IPS-18a (cell line): ENCODE measurements around the gene BGLAP.
"Not testable (repeated sequence)": the region's sequence is repeated elsewhere in the genome, so short reads cannot be mapped to it uniquely, and the experiment has no call there.

Experiments
- H3K27ac ChIP-seq: one replicate; pipeline ENCODE4 v1.5.1; 2013; ENCODE audit warnings: low read length
- H3K27me3 ChIP-seq: one replicate; pipeline ENCODE4 v1.6.1; 2013; ENCODE audit warnings: mild to moderate bottlenecking, low read length; ENCODE audit not compliant: control insufficient read depth, insufficient read depth
- H3K36me3 ChIP-seq: one replicate; pipeline ENCODE4 v1.6.1; 2013; ENCODE audit warnings: low read depth, low read length; ENCODE audit not compliant: control insufficient read depth
- H3K4me1 ChIP-seq: one replicate; pipeline ENCODE4 v1.6.1; 2013; ENCODE audit warnings: low read depth, low read length; ENCODE audit not compliant: control insufficient read depth
- H3K4me3 ChIP-seq: one replicate; pipeline ENCODE4 v1.5.1; 2013; ENCODE audit warnings: low read length
- H3K9ac ChIP-seq: one replicate; pipeline ENCODE4 v1.6.1; 2013; ENCODE audit warnings: mild to moderate bottlenecking, low read length, moderate library complexity
- H3K9me3 ChIP-seq: one replicate; pipeline ENCODE4 v1.6.1; 2013; ENCODE audit warnings: low read depth, low read length; ENCODE audit not compliant: control insufficient read depth

The BGLAP gene

DNA sequence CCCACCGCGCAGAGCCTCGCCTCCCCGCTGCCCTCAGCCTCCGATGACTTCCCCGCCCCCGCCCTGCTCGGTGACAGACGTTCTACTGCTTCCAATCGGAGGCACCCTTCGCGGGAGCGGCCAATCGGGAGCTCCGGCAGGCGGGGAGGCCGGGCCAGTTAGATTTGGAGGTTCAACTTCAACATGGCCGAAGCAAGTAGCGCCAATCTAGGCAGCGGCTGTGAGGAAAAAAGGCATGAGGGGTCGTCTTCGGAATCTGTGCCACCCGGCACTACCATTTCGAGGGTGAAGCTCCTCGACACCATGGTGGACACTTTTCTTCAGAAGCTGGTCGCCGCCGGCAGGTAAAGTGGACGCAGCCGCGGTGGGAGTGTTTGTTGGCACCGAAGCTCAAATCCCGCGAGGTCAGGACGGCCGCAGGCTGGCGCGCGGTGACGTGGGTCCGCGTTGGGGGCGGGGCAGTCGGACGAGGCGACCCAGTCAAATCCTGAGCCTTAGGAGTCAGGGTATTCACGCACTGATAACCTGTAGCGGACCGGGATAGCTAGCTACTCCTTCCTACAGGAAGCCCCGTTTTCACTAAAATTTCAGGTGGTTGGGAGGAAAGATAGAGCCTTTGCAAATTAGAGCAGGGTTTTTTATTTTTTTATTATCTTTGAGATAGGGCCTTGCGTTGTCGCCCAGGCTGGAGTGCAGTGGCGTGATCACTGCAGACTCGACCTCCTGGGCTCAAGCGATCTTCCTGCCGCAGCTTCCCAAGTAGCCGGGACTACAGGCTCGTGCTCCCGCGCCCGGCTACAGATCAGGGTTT, 28.9 kb upstream of the BGLAP start, which contains the start of gene PMF1:
PMF1 (plus strand) TSS at position 175 of the 811 bp plus-strand sequence; CDS start at position 184, 9 bp downstream.
- Histone ChIP-seq H3K4me3 (peak within 1 kb of the TSS; percentile 85), H3K36me3 (peaks cover 19% of the 10 kb centered on the region), H3K27me3 (no peaks in the 10 kb centered on the region), H3K9me3 (no peaks in the 10 kb centered on the region), H3K9ac (peak within 1 kb of the TSS; percentile 97), H3K27ac (peak within 1 kb of the TSS; percentile 97), H3K4me1 (peaks cover 7% of the 10 kb centered on the region)

- peaks cover 17% of the 10 kb centered on the region for H3K36me3 ChIP-seq
- peaks cover 7% of the 10 kb centered on the region for H3K4me1 ChIP-seq
- peak overlapping the region; percentile 97 for H3K9ac ChIP-seq
- peak overlapping the region; percentile 85 for H3K4me3 ChIP-seq
- no peaks in the 10 kb centered on the region for H3K9me3 ChIP-seq
- H3K27ac ChIP-seq = peak overlapping the region; percentile 97
- no peaks in the 10 kb centered on the region for H3K27me3 ChIP-seq
Measured at GRCh38 chr1:156213644-156213966, 28.4 kb upstream of the BGLAP start.

DNA sequence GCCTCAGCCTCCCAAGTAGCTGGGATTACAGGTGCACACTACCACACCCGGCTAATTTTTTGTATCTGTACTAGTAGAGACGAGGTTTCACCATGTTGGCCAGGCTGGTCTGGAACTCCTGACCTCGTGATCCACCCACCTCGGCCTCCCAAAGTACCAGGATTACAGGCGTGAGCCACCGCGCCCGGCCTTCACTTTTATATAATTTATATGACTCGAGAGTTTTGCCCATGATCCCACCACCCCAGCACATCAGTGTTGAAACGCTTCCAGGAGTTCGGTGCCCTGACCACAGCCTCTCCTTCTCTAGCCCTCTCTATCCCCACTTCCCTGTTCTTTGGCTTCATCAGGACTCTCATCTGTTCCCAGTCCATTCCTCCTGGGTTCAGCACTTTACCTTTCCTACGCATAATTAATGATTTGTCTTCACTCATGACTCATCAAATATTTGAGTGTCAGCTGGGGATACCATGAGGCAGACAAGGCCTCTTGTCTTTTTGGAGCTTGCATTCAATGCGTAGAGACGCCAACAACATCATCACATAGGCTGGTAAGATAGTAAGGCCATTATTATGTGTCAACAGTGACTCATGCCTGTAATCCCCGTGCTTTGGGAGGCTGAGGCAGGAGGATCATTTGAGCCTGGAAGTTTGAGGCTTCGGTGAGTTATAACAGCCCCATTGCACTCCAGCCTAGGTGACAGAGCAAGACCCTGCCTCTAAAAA, 27.8 kb upstream of the BGLAP start:
- H3K4me3 ChIP-seq = peak overlapping the region; percentile 85
- H3K9me3 ChIP-seq = no peaks in the 10 kb centered on the region

GRCh38 chr1:156216361-156217086, 25.5 kb upstream of the BGLAP start:
- not testable (repeated sequence) for H3K9me3 ChIP-seq, H3K9ac ChIP-seq, H3K4me1 ChIP-seq, H3K27ac ChIP-seq, H3K4me3 ChIP-seq, H3K27me3 ChIP-seq
- peaks cover 12% of the 10 kb centered on the region for H3K36me3 ChIP-seq

More for the DNA sequence above, 27.8 kb upstream of the BGLAP start:
- H3K27ac ChIP-seq = no peak overlapping the region
- peak overlapping the region; percentile 97 for H3K9ac ChIP-seq
- peaks cover 7% of the 10 kb centered on the region for H3K4me1 ChIP-seq
- H3K27me3 ChIP-seq = no peaks in the 10 kb centered on the region
- peaks cover 15% of the 10 kb centered on the region for H3K36me3 ChIP-seq

DNA sequence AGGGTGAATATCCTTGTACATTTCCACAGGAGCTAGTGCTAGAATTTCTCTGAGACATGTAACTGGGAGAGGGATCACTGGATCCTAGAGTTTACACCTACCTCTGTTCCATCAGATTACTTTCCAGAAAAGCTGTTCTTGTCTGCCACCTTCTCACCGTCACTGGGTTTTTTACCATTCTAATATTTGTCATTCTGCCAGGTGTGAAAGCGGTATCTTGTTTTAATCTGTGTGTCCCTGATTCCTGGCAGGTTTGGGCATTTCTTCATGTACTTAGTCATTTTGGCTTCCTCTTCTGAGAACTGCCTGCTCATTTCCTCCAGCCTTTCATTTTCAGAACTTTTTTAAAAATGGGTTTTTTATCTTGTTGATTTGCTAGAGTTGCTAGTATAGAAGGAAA, 24.1 kb upstream of the BGLAP start:
- Histone ChIP-seq H3K27ac (no peak overlapping the region), H3K27me3 (no peaks in the 10 kb centered on the region), H3K36me3 (peaks cover 22% of the 10 kb centered on the region), H3K4me3 (no peak overlapping the region), H3K9ac (no peak overlapping the region), H3K4me1 (no peaks in the 10 kb centered on the region), H3K9me3 (no peaks in the 10 kb centered on the region)

DNA sequence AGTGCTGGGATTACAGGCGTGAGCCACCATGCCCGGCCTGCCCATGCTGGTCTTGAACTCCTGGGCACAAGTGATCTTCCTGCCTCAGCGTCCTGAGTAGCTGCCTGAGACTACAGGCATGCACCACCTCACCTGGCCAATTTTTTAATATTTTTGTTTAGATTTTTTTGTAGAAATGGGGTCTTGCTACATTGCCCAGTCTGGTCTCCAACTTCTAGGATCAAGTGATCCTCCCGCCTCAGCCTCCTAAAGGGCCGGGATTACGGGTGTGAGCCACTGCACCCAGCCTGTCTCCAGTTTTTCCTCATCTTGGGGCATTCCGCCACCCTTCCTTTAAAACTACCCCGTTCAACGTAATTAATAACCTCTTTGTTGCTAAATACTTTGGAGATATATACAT, 21.8 kb upstream of the BGLAP start:
- no peak overlapping the region for H3K27ac ChIP-seq
- H3K27me3 ChIP-seq = no peaks in the 10 kb centered on the region
- no peak overlapping the region for H3K9ac ChIP-seq
- no peaks in the 10 kb centered on the region for H3K9me3 ChIP-seq
- no peak overlapping the region for H3K4me3 ChIP-seq
- H3K36me3 ChIP-seq = peaks cover 27% of the 10 kb centered on the region
- no peaks in the 10 kb centered on the region for H3K4me1 ChIP-seq

DNA sequence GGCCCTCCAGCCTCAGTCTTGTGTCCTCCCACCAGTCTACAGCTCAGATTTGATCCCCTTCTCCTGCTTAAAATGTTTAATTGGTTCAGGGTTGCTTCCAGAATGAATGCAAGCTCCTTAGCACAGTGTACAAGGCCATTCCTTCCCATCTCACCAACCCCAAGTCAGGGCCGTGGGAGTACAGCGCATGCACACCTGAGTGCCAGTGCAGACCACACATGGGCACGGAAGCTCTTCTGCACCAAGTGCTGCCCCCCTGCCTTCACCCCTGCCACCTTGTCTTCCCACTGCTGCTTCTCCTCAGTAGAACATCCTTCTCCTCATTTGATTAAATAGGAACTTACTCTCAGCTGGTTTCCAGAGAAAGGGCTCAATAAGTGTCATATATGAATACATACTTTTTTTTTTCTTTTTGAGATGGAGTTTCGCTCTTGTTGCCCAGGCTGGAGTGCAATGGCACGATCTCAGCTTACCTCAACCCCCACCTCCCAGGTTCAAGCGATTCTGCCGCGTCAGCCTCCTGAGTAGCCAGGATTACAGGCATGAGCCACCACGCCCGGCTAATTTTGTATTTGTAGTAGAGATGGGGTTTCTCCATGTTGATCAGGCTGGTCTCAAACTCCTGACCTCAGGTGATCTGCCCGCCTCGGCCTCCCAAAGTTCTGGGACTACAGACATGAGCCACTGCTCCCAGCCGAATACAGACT, 19.8 kb upstream of the BGLAP start:
- H3K27me3 ChIP-seq = no peaks in the 10 kb centered on the region
- H3K27ac ChIP-seq = no peak overlapping the region
- no peaks in the 10 kb centered on the region for H3K9me3 ChIP-seq
- H3K4me1 ChIP-seq = no peaks in the 10 kb centered on the region
- peaks cover 37% of the 10 kb centered on the region for H3K36me3 ChIP-seq
- H3K4me3 ChIP-seq = no peak overlapping the region
- H3K9ac ChIP-seq = no peak overlapping the region

GRCh38 chr1:156225677-156226014, 16.3 kb upstream of the BGLAP start:
- H3K27me3 ChIP-seq = no peaks in the 10 kb centered on the region
- H3K4me1 ChIP-seq = no peaks in the 10 kb centered on the region
- no peaks in the 10 kb centered on the region for H3K9me3 ChIP-seq
- no peak overlapping the region for H3K4me3 ChIP-seq
- H3K27ac ChIP-seq = no peak overlapping the region
- H3K36me3 ChIP-seq = peaks cover 42% of the 10 kb centered on the region
- no peak overlapping the region for H3K9ac ChIP-seq

DNA sequence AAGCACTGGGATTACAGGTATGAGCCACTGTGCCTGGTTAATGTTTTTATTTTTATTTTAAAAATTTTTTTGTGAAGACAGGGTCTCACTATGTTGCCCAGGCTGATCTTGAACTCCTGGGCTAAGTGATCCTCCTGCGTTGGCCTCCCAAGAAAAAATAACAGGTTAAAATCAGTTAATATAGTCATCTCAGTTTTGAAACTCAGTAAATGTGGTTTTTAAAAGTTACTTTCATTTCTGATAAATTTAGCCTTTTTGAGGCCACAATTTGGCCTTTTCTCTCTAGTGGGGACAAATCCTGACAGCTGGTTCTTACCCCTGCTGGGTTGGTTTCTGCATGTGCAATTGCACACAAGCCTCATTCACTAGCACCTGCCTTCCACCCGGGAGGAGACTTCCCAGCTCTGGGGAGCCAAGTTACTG, 15.9 kb upstream of the BGLAP start:
- H3K4me3 ChIP-seq = no peak overlapping the region
- H3K27ac ChIP-seq = no peak overlapping the region
- no peak overlapping the region for H3K9ac ChIP-seq
- H3K9me3 ChIP-seq = no peaks in the 10 kb centered on the region
- peaks cover 38% of the 10 kb centered on the region for H3K36me3 ChIP-seq
- no peaks in the 10 kb centered on the region for H3K4me1 ChIP-seq
- H3K27me3 ChIP-seq = no peaks in the 10 kb centered on the region

- Histone ChIP-seq H3K9ac (no peak overlapping the region), H3K27me3 (no peaks in the 10 kb centered on the region), H3K4me1 (no peaks in the 10 kb centered on the region), H3K4me3 (no peak overlapping the region), H3K27ac (no peak overlapping the region), H3K9me3 (no peaks in the 10 kb centered on the region), H3K36me3 (peaks cover 32% of the 10 kb centered on the region)
Measured at GRCh38 chr1:156226782-156227181, 15.2 kb upstream of the BGLAP start.

GRCh38 chr1:156228501-156228900, 13.5 kb upstream of the BGLAP start:
- no peaks in the 10 kb centered on the region for H3K4me1 ChIP-seq
- H3K27ac ChIP-seq = no peak overlapping the region
- H3K27me3 ChIP-seq = no peaks in the 10 kb centered on the region
- H3K9ac ChIP-seq = no peak overlapping the region
- H3K36me3 ChIP-seq = peaks cover 22% of the 10 kb centered on the region
- no peak overlapping the region for H3K4me3 ChIP-seq
- H3K9me3 ChIP-seq = no peaks in the 10 kb centered on the region
